HCT116 (cell line): ENCODE results near the gene TBCD. TPM values are rescaled to one million over a fixed set of nuclear protein-coding genes. Genes with fewer than 3 reads are reported as not detected.

Source experiments
- ATAC-seq: fragments of 200-7000 bp; cut with Tn5 transposase; 2 replicates; pipeline ENCODE4 v1.9.1; 2020; ENCODE audit warnings: mild to moderate bottlenecking, moderate library complexity
- BruUV-seq: library from RNA; stranded (reverse); fragments of 400-500 nt; replicated peaks from 2 replicates; lab custom pipeline; 2021; lab: Mats Ljungman, UMichigan
- CTCF ChIA-PET: fragments of 300-600 bp; sonication (Branson Sonifier 250); formaldehyde crosslinking; loops from one replicate; lab custom pipeline; 2021; ENCODE audit warnings: antibody characterized with exemption; lab: Charles Lee
- POLR2A ChIA-PET: fragments of 300-600, 350-600 bp; sonication (Branson Sonifier 250); formaldehyde crosslinking; loops from one replicate; lab custom pipeline; 2021; ENCODE audit warnings: antibody characterized with exemption; lab: Charles Lee
- RAD21 ChIA-PET, 2 experiments: fragments of 300-600 bp; sonication (Branson Sonifier 250); formaldehyde crosslinking; loops; one replicate each; lab custom pipeline; 2023; ENCODE audit warnings: low total read pairs in 2 of 2; ENCODE audit not compliant: uncharacterized antibody in 2 of 2, unreplicated experiment in 2 of 2, low non-redundant PET in 1 of 2; lab: Charles Lee
- DNase-seq: peaks from one replicate; pipeline ENCODE4 v3.0.0-alpha.2; 2010; ENCODE audit warnings: low read depth, low spot score
- H2AFZ ChIP-seq: fragments of 200-600 bp; shearing (Covaris generic), sonication (generic); 2 replicates; pipeline ENCODE4 v1.6.1; 2017; ENCODE audit warnings: low read depth, mixed run types, mixed read lengths, antibody characterized with exemption, low read length; ENCODE audit not compliant: poor library complexity, severe bottlenecking
- H3K27ac ChIP-seq: 2 replicates; pipeline ENCODE4 v1.5.1; 2012; ENCODE audit warnings: low read depth, low read length
- H3K27me3 ChIP-seq: fragments of 200-600 bp; sonication (generic); 2 replicates; pipeline ENCODE4 v1.6.1; 2016; ENCODE audit warnings: mixed run types, low read length, mixed read lengths; ENCODE audit not compliant: insufficient read depth
- H3K36me3 ChIP-seq, 2 experiments: fragments of 200-500 bp in 1 of 2; fragments of 200-600 bp in 1 of 2; sonication (Bioruptor generic) in 1 of 2; sonication (generic) in 1 of 2; 2 replicates each; pipeline versions ENCODE4 v1.5.1 to v1.6.1; 2014 to 2016; ENCODE audit warnings: low read length in 2 of 2, inconsistent platforms in 1 of 2, mixed read lengths in 1 of 2, mixed run types in 1 of 2; ENCODE audit not compliant: insufficient read depth in 2 of 2, control insufficient read depth in 1 of 2
- H3K4me1 ChIP-seq, 2 experiments: fragments of 200-600 bp in 1 of 2; sonication (generic) in 1 of 2; 2 replicates each; pipeline versions ENCODE4 v1.5.1 to v1.6.1; 2012 to 2017; ENCODE audit warnings: low read length in 2 of 2, inconsistent platforms in 1 of 2, mild to moderate bottlenecking in 1 of 2, mixed read lengths in 1 of 2, mixed run types in 1 of 2, moderate library complexity in 1 of 2; ENCODE audit not compliant: insufficient read depth in 2 of 2, control insufficient read depth in 1 of 2
- H3K4me2 ChIP-seq: fragments of 200-600 bp; sonication (generic); 2 replicates; pipeline ENCODE4 v1.6.1; 2017; ENCODE audit warnings: mixed run types, low read length, mixed read lengths
- H3K4me3 ChIP-seq, 2 experiments: fragments of 200-600 bp in 1 of 2; sonication (generic) in 1 of 2; replicated peaks in 1 of 2; 2 replicates each; pipeline ENCODE4 v1.5.1; 2011 to 2016; ENCODE audit warnings: low read length in 2 of 2, control low read depth in 1 of 2, low read depth in 1 of 2, mild to moderate bottlenecking in 1 of 2, mixed read lengths in 1 of 2, mixed run types in 1 of 2
- H3K79me2 ChIP-seq: fragments of 200-600 bp; sonication (generic); 2 replicates; pipeline ENCODE4 v1.6.1; 2017; ENCODE audit warnings: mild to moderate bottlenecking, mixed run types, low read length, moderate library complexity, mixed read lengths; ENCODE audit not compliant: insufficient read depth
- H3K9ac ChIP-seq: fragments of 200-600 bp; sonication (generic); 2 replicates; pipeline ENCODE4 v1.6.1; 2016; ENCODE audit warnings: low read length, mixed read lengths
- H3K9me2 ChIP-seq: fragments of 200-600 bp; sonication (generic), shearing (Covaris generic); 2 replicates; pipeline ENCODE4 v1.6.1; 2017; ENCODE audit warnings: mixed run types, mild to moderate bottlenecking, moderate library complexity; ENCODE audit not compliant: insufficient read depth
- H3K9me3 ChIP-seq, 2 experiments: fragments of 200-500 bp in 1 of 2; fragments of 200-600 bp in 1 of 2; sonication (Bioruptor generic) in 1 of 2; sonication (generic) in 1 of 2; 2 replicates each; pipeline ENCODE4 v1.6.1; 2014 to 2017; ENCODE audit warnings: low read length in 2 of 2, mixed read lengths in 2 of 2, inconsistent platforms in 1 of 2, low read depth in 1 of 2, mild to moderate bottlenecking in 1 of 2, mixed run types in 1 of 2, moderate library complexity in 1 of 2; ENCODE audit not compliant: control insufficient read depth in 1 of 2, insufficient read depth in 1 of 2
- H4K20me1 ChIP-seq: fragments of 200-600 bp; sonication (generic), shearing (Covaris generic); 2 replicates; pipeline ENCODE4 v1.6.1; 2017; ENCODE audit warnings: mixed run types, mild to moderate bottlenecking, moderate library complexity; ENCODE audit not compliant: insufficient read depth
- EZH2 ChIP-seq: fragments of 200-600 bp; sonication (generic); IDR thresholded peaks from 2 replicates; pipeline ENCODE4 v1.6.1; 2017; ENCODE audit warnings: antibody characterized with exemption, mixed run types
- EZH2phosphoT487 ChIP-seq: fragments of 200-600 bp; IDR thresholded peaks from 2 replicates; pipeline ENCODE4 v1.6.1; 2018; ENCODE audit warnings: antibody characterized with exemption, borderline replicate concordance
- FOSL1 ChIP-seq: IDR thresholded peaks from 2 replicates; pipeline ENCODE4 v1.6.1; 2012; ENCODE audit warnings: low read depth
- MAX ChIP-seq: IDR thresholded peaks from 2 replicates; pipeline ENCODE4 v1.6.1; 2012
- POLR2A ChIP-seq: IDR thresholded peaks from 2 replicates; pipeline ENCODE4 v1.7.0; 2011; ENCODE audit warnings: borderline replicate concordance; ENCODE audit not compliant: insufficient read depth, insufficient read length; ENCODE audit errors: extremely low read depth
- POLR2AphosphoS5 ChIP-seq: IDR thresholded peaks from 2 replicates; pipeline ENCODE4 v1.6.1; 2011; ENCODE audit warnings: mild to moderate bottlenecking, low read depth, low read length, moderate library complexity
- RAD21 ChIP-seq: IDR thresholded peaks from 2 replicates; pipeline ENCODE4 v1.6.1; 2012; ENCODE audit warnings: low read depth, mild to moderate bottlenecking
- SRF ChIP-seq: IDR thresholded peaks from 2 replicates; pipeline ENCODE4 v1.6.1; 2012; ENCODE audit warnings: low read depth
- YY1 ChIP-seq: IDR thresholded peaks from 2 replicates; pipeline ENCODE4 v1.6.1; 2011; ENCODE audit warnings: low read length, low read depth, moderate library complexity, mild to moderate bottlenecking; ENCODE audit not compliant: insufficient replicate concordance; ENCODE audit errors: extremely low read depth
- ZNF274 ChIP-seq: fragments of 200-500 bp; sonication (Bioruptor generic); IDR thresholded peaks from 2 replicates; pipeline ENCODE4 v1.6.1; 2014; ENCODE audit warnings: mild to moderate bottlenecking, low read depth, low read length, inconsistent platforms
- intact Hi-C: fragments of 100-400 bp; cut with micrococcal nuclease; formaldehyde crosslinking; loops from 2 replicates; pipeline ENCODE4 v1.10.0; 2022
- total RNA-seq: library from RNA; stranded (reverse); gene quantifications from one replicate; pipeline ENCODE4 v1.2.1, GENCODE V29; 2021; ENCODE audit not compliant: unreplicated experiment
- TF ChIP-seq, protein P1 (sequence below): IDR thresholded peaks from 2 replicates; pipeline ENCODE4 v1.6.1; 2011; ENCODE audit warnings: mild to moderate bottlenecking, low read length, moderate library complexity; ENCODE audit not compliant: insufficient replicate concordance; ENCODE audit errors: extremely low read depth
- TF ChIP-seq, protein P2 (sequence below): IDR thresholded peaks from 2 replicates; pipeline ENCODE4 v1.6.1; 2012; ENCODE audit warnings: low read depth
- TF ChIP-seq, protein P3 (sequence below): IDR thresholded peaks from 2 replicates; pipeline ENCODE4 v1.6.1; 2012

The TBCD gene
- total RNA-seq, 1 experiment from 2014 or later = 152 TPM

DNA sequence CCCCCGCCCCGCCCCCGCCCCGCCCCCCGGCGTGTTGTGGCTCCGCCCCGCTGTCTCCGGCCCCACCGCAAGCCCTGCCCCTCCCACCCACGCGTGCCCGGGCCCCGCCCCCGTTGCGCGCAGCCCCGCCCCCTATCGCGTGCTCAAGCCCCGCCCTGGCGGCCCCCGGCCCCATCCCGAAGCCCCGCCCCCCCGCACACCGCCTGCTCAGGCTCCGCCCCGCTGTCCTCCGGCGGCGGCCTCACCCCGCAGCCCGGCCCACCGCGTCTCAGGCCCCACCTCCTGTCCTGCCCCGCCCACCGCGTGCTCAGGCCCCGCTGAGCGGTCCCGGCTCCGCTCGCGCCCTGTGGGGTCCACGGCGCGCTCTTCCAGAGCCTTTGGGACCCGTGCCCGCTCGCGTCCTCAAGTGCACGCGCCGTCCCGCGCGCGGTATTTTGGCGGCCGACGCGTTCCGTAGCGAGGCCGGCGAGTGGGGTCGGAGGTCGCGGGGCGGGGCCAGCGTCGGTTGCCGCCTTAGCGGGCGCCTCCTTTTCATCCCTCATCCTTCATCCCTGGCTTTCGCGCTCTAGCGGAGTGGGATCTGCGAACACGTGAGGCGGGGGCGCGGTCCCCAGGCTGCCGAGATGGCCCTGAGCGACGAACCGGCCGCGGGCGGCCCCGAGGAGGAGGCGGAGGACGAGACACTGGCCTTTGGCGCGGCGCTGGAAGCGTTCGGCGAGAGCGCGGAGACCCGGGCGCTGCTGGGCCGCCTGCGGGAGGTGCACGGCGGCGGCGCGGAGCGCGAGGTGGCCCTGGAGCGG lies at the start of gene TBCD (continued):
- TF ChIP-seq, protein P1, sequence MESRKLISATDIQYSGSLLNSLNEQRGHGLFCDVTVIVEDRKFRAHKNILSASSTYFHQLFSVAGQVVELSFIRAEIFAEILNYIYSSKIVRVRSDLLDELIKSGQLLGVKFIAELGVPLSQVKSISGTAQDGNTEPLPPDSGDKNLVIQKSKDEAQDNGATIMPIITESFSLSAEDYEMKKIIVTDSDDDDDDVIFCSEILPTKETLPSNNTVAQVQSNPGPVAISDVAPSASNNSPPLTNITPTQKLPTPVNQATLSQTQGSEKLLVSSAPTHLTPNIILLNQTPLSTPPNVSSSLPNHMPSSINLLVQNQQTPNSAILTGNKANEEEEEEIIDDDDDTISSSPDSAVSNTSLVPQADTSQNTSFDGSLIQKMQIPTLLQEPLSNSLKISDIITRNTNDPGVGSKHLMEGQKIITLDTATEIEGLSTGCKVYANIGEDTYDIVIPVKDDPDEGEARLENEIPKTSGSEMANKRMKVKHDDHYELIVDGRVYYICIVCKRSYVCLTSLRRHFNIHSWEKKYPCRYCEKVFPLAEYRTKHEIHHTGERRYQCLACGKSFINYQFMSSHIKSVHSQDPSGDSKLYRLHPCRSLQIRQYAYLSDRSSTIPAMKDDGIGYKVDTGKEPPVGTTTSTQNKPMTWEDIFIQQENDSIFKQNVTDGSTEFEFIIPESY = peak; percentile 86
- no peak for TF ChIP-seq ZNF274
- TF ChIP-seq SRF = no peak
- TF ChIP-seq FOSL1 = no peak
- TF ChIP-seq, all 23 proteins: peak for 10

DNA sequence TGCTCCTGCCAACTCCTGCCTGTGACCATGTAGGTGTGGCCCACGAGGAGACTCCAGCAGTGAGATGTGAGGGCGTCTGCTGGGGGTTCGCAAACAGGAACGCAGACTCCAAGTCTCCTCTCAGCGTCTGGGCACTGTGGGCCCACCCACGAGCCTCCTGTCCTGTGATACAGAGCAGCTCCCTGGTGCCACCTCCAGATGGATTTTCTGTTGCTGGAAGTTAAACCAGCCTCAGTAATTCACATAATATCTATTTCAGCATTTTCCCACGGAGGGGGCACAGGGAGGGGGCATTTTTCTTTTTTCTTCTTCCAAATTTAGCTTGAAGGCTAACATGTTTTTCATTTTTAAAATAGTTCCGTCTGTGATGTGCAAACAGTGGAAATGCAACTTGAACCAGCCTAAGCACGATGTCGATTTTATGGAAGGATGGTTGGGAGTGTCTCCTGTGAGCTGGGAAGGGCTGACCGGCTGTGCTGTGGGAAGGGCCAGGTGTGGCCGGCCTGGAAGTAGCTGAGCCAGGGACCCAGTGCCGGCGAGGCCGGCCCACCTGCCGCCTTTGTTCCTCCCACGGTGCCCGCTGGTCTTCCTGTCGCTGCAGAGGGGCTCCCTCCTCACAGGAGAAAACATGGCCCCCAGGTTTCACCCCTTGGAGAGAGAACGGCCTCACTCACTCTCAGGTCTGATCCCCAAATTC lies 49.5 kb upstream of the TBCD start:
- no peak overlapping the region for H3K4me3 ChIP-seq
- H3K9ac ChIP-seq = no peak overlapping the region
- H3K4me1 ChIP-seq = peaks cover 5 to 17% of the 10 kb centered on the region in 2 experiments; a peak in 2 of 4 replicates
- H4K20me1 ChIP-seq = no peaks in the 10 kb centered on the region
- DNase-seq (no peak), ATAC-seq (no peak)
- H3K9me2 ChIP-seq = no peaks in the 10 kb centered on the region
- H2AFZ ChIP-seq = no peak overlapping the region
- no peaks in the 10 kb centered on the region for H3K79me2 ChIP-seq
- RAD21 ChIA-PET = no interaction called here
- no peaks in the 10 kb centered on the region for H3K36me3 ChIP-seq
- H3K9me3 ChIP-seq = no peaks in the 10 kb centered on the region
- H3K27me3 ChIP-seq = no peaks in the 10 kb centered on the region
- POLR2A ChIA-PET = interaction anchor here (0.9 kb wide), 1 partner anchor 14 kb away, joined by 5 read pairs; the partner anchor contains the start of gene FN3KRP
- intact Hi-C loops = no loop called here
- CTCF ChIA-PET = no interaction called here
- no TSS peak for BruUV-seq
- no peak overlapping the region for H3K4me2 ChIP-seq
- H3K27ac ChIP-seq = no peak overlapping the region
- TF ChIP-seq SRF (no peak), EZH2phosphoT487 (no peak), MAX (no peak), EZH2 (no peak), POLR2AphosphoS5 (no peak), FOSL1 (no peak), POLR2A (no peak), YY1 (no peak), RAD21 (no peak), ZNF274 (no peak)
- TF ChIP-seq, protein P2, sequence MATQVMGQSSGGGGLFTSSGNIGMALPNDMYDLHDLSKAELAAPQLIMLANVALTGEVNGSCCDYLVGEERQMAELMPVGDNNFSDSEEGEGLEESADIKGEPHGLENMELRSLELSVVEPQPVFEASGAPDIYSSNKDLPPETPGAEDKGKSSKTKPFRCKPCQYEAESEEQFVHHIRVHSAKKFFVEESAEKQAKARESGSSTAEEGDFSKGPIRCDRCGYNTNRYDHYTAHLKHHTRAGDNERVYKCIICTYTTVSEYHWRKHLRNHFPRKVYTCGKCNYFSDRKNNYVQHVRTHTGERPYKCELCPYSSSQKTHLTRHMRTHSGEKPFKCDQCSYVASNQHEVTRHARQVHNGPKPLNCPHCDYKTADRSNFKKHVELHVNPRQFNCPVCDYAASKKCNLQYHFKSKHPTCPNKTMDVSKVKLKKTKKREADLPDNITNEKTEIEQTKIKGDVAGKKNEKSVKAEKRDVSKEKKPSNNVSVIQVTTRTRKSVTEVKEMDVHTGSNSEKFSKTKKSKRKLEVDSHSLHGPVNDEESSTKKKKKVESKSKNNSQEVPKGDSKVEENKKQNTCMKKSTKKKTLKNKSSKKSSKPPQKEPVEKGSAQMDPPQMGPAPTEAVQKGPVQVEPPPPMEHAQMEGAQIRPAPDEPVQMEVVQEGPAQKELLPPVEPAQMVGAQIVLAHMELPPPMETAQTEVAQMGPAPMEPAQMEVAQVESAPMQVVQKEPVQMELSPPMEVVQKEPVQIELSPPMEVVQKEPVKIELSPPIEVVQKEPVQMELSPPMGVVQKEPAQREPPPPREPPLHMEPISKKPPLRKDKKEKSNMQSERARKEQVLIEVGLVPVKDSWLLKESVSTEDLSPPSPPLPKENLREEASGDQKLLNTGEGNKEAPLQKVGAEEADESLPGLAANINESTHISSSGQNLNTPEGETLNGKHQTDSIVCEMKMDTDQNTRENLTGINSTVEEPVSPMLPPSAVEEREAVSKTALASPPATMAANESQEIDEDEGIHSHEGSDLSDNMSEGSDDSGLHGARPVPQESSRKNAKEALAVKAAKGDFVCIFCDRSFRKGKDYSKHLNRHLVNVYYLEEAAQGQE = no peak
- TF ChIP-seq, protein P3, sequence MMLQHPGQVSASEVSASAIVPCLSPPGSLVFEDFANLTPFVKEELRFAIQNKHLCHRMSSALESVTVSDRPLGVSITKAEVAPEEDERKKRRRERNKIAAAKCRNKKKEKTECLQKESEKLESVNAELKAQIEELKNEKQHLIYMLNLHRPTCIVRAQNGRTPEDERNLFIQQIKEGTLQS = no peak
- TF ChIP-seq, protein P1 = no peak
